Liver (tissue), 9 donors: Measurements from ENCODE around the gene CPSF4L. TPM values are rescaled to one million over a fixed set of nuclear protein-coding genes. Genes with fewer than 3 reads are reported as not detected.

Source experiments
- DNase-seq: peaks from one replicate; pipeline ENCODE4 v3.0.0-alpha.2; 2017; ENCODE audit warnings: low spot score
- H3K27ac ChIP-seq, 2 donors: one replicate each; pipeline ENCODE4 v1.7.0; 2013; ENCODE audit warnings: inconsistent platforms in 2 of 2, low read length in 2 of 2, control low read depth in 1 of 2, low read depth in 1 of 2, mild to moderate bottlenecking in 1 of 2
- H3K27me3 ChIP-seq, 4 donors: one replicate each; pipeline versions ENCODE4 v1.6.1 to v1.7.0; 2013; ENCODE audit warnings: low read length in 3 of 4, inconsistent platforms in 1 of 4, mild to moderate bottlenecking in 1 of 4, moderate library complexity in 1 of 4; ENCODE audit not compliant: control insufficient read depth in 4 of 4, insufficient read depth in 4 of 4
- H3K36me3 ChIP-seq, 4 donors: one replicate each; pipeline versions ENCODE4 v1.6.1 to v1.7.0; 2013; ENCODE audit warnings: low read length in 3 of 4, mild to moderate bottlenecking in 3 of 4, low read depth in 1 of 4, moderate library complexity in 1 of 4; ENCODE audit not compliant: control insufficient read depth in 4 of 4, insufficient read depth in 3 of 4
- H3K4me1 ChIP-seq, 4 donors: one replicate each; pipeline versions ENCODE4 v1.6.1 to v1.7.0; 2013; ENCODE audit warnings: low read length in 3 of 4, mild to moderate bottlenecking in 3 of 4, moderate library complexity in 1 of 4; ENCODE audit not compliant: control insufficient read depth in 4 of 4, insufficient read depth in 4 of 4
- H3K4me3 ChIP-seq, 3 donors: one replicate each; pipeline versions ENCODE4 v1.6.1 to v1.7.0; 2013; ENCODE audit warnings: low read length in 3 of 3, control low read depth in 1 of 3, low read depth in 1 of 3, mild to moderate bottlenecking in 1 of 3
- H3K9ac ChIP-seq, 2 donors: one replicate each; pipeline ENCODE4 v1.7.0; 2013; ENCODE audit warnings: low read length in 2 of 2, mild to moderate bottlenecking in 2 of 2, moderate library complexity in 2 of 2, control low read depth in 1 of 2, low read depth in 1 of 2
- H3K9me3 ChIP-seq, 4 donors: one replicate each; pipeline versions ENCODE4 v1.6.1 to v1.7.0; 2013; ENCODE audit warnings: low read length in 3 of 4; ENCODE audit not compliant: control insufficient read depth in 4 of 4
- ATF3 ChIP-seq: IDR thresholded peaks from 2 replicates; pipeline ENCODE4 v1.6.1; 2016; ENCODE audit warnings: antibody characterized with exemption
- EGR1 ChIP-seq, 2 donors: IDR thresholded peaks; 2 replicates each; pipeline ENCODE4 v1.6.1; 2016 to 2018; ENCODE audit warnings: antibody characterized with exemption in 2 of 2, low read depth in 2 of 2
- FOXA1 ChIP-seq: IDR thresholded peaks from 2 replicates; pipeline ENCODE4 v1.6.1; 2016; ENCODE audit warnings: antibody characterized with exemption
- FOXA2 ChIP-seq: IDR thresholded peaks from 2 replicates; pipeline ENCODE4 v1.6.1; 2016; ENCODE audit warnings: antibody characterized with exemption
- GABPA ChIP-seq, 2 donors: IDR thresholded peaks in 1 of 2; conservative IDR thresholded peaks in 1 of 2; 2 replicates each; pipeline ENCODE4 v1.6.1; 2016; ENCODE audit warnings: antibody characterized with exemption in 2 of 2, mild to moderate bottlenecking in 1 of 2, moderate library complexity in 1 of 2
- HNF4A ChIP-seq, 2 donors: conservative IDR thresholded peaks; 2 replicates each; pipeline ENCODE4 v1.6.1; 2016; ENCODE audit warnings: antibody characterized with exemption in 2 of 2, mild to moderate bottlenecking in 2 of 2
- HNF4G ChIP-seq: IDR thresholded peaks from 2 replicates; pipeline ENCODE4 v1.6.1; 2016; ENCODE audit warnings: antibody characterized with exemption
- JUND ChIP-seq, 2 donors: IDR thresholded peaks; 2 replicates each; pipeline ENCODE4 v1.6.1; 2016; ENCODE audit warnings: antibody characterized with exemption in 2 of 2
- NR2F2 ChIP-seq: IDR thresholded peaks from 2 replicates; pipeline ENCODE4 v1.6.1; 2016; ENCODE audit warnings: antibody characterized with exemption
- RAD21 ChIP-seq, 2 donors: IDR thresholded peaks; 2 replicates each; pipeline ENCODE4 v1.6.1; 2016; ENCODE audit warnings: antibody characterized with exemption in 2 of 2, mild to moderate bottlenecking in 2 of 2
- RXRA ChIP-seq, 2 donors: IDR thresholded peaks; 2 replicates each; pipeline ENCODE4 v1.6.1; 2017 to 2018; ENCODE audit warnings: antibody characterized with exemption in 2 of 2, mild to moderate bottlenecking in 1 of 2
- SP1 ChIP-seq: IDR thresholded peaks from 2 replicates; pipeline ENCODE4 v1.6.1; 2018; ENCODE audit warnings: antibody characterized with exemption, mild to moderate bottlenecking
- TAF1 ChIP-seq: conservative IDR thresholded peaks from 2 replicates; pipeline ENCODE4 v1.6.1; 2016; ENCODE audit warnings: antibody characterized with exemption, mild to moderate bottlenecking
- YY1 ChIP-seq: IDR thresholded peaks from 2 replicates; pipeline ENCODE4 v1.6.1; 2016; ENCODE audit warnings: antibody characterized with exemption, mild to moderate bottlenecking
- ZBTB33 ChIP-seq: IDR thresholded peaks from 2 replicates; pipeline ENCODE4 v1.6.1; 2016; ENCODE audit warnings: antibody characterized with exemption
- WGBS: extraction: QIAGEN DNeasy Blood & Tissue Kit; methylation state at CpG from one replicate; pipeline ENCODE4 v1.1.7; 2013; 5-methylcytosine and 5-hydroxymethylcytosine counted together
- polyA plus RNA-seq, 2 donors: library from polyadenylated mRNA; stranded (reverse) in 1 of 2; unstranded in 1 of 2; fragments of 200-250 nt in 1 of 2; fragments of >200 nt in 1 of 2; fragmentation: Nextera tagmentation in 1 of 2; extraction: Ambion mirVana in 1 of 2; gene quantifications; one replicate each; pipeline versions ENCODE4 v1.2.1 to v1.2.3, GENCODE V29; 2013 to 2015
- total RNA-seq, 2 donors: library from RNA; depleted of rRNA; stranded (reverse); fragments of >200 nt; gene quantifications; one replicate each; pipeline ENCODE4 v1.2.3, GENCODE V29; 2014
- TF ChIP-seq, protein P1 (sequence below): IDR thresholded peaks from 2 replicates; pipeline ENCODE4 v1.6.1; 2016; ENCODE audit warnings: antibody characterized with exemption, mild to moderate bottlenecking
- TF ChIP-seq, protein P2 (sequence below): IDR thresholded peaks from 2 replicates; pipeline ENCODE4 v1.6.1; 2016; ENCODE audit warnings: antibody characterized with exemption
- TF ChIP-seq, protein P3 (sequence below): fragments of 150-350 bp; IDR thresholded peaks from 2 replicates; pipeline ENCODE4 v1.5.1; 2017; ENCODE audit warnings: improper control_type of control experiment, low read depth, low read length; ENCODE audit not compliant: missing input control
- donor health status: healthy.
- donor health status: healthy.
- donor health status: healthy.
- donor health status: healthy.
- donor health status: healthy.

The CPSF4L gene
- total and polyA plus RNA-seq, 4 donors = not detected

DNA sequence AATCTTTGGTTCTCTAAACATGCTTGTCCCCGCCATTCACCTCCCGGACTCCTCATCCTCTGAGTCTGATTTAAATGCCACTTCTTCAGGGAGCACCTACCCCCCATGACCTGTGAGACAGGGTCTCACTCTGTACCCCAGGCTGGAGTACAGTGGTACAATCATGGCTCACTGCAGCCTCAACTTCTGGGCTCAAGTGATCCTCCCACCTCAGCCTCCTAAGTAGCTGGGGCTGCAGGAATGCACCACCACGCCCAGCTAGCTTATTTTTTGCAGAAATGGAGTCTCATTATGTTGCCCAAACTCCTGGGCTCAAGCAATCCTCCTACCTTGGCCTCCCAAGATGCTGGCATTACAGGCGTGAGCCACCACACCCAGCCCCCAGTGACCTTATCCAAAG is 12.8 kb upstream of the CPSF4L start:
- Histone ChIP-seq H3K9ac (no peak overlapping the region), H3K36me3 (no peaks in the 10 kb centered on the region), H3K4me3 (no peak overlapping the region), H3K27ac (no peak overlapping the region), H3K9me3 (no peaks in the 10 kb centered on the region), H3K27me3 (no peaks in the 10 kb centered on the region), H3K4me1 (peaks cover 6 to 12% (median 8%) of the 10 kb centered on the region in 4 donors)
- no peak for DNase-seq
- WGBS = 85% methylated on average over 4 of the region's 4 CpGs
- TF ChIP-seq, protein P1, sequence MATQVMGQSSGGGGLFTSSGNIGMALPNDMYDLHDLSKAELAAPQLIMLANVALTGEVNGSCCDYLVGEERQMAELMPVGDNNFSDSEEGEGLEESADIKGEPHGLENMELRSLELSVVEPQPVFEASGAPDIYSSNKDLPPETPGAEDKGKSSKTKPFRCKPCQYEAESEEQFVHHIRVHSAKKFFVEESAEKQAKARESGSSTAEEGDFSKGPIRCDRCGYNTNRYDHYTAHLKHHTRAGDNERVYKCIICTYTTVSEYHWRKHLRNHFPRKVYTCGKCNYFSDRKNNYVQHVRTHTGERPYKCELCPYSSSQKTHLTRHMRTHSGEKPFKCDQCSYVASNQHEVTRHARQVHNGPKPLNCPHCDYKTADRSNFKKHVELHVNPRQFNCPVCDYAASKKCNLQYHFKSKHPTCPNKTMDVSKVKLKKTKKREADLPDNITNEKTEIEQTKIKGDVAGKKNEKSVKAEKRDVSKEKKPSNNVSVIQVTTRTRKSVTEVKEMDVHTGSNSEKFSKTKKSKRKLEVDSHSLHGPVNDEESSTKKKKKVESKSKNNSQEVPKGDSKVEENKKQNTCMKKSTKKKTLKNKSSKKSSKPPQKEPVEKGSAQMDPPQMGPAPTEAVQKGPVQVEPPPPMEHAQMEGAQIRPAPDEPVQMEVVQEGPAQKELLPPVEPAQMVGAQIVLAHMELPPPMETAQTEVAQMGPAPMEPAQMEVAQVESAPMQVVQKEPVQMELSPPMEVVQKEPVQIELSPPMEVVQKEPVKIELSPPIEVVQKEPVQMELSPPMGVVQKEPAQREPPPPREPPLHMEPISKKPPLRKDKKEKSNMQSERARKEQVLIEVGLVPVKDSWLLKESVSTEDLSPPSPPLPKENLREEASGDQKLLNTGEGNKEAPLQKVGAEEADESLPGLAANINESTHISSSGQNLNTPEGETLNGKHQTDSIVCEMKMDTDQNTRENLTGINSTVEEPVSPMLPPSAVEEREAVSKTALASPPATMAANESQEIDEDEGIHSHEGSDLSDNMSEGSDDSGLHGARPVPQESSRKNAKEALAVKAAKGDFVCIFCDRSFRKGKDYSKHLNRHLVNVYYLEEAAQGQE = no peak
- TF ChIP-seq RXRA (IDR thresholded peaks at IDR 0.05) (no peak), ATF3 (no peak), FOXA1 (no peak), FOXA2 (no peak), TAF1 (no peak), JUND (IDR thresholded peaks at IDR 0.05) (no peak), YY1 (no peak), SP1 (no peak), ZBTB33 (no peak), RAD21 (IDR thresholded peaks at IDR 0.05) (no peak), HNF4A (conservative IDR thresholded peaks at IDR 0.05) (no peak), HNF4G (no peak), EGR1 (IDR thresholded peaks at IDR 0.05; ENCODE audit: low read depth in 2 of 2) (no peak), NR2F2 (no peak), GABPA (IDR thresholded peaks at IDR 0.05 in 1 of 2, conservative IDR thresholded peaks at IDR 0.05 in 1 of 2) (no peak)
- TF ChIP-seq, protein P2, sequence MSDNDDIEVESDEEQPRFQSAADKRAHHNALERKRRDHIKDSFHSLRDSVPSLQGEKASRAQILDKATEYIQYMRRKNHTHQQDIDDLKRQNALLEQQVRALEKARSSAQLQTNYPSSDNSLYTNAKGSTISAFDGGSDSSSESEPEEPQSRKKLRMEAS = no peak
- TF ChIP-seq, protein P3, sequence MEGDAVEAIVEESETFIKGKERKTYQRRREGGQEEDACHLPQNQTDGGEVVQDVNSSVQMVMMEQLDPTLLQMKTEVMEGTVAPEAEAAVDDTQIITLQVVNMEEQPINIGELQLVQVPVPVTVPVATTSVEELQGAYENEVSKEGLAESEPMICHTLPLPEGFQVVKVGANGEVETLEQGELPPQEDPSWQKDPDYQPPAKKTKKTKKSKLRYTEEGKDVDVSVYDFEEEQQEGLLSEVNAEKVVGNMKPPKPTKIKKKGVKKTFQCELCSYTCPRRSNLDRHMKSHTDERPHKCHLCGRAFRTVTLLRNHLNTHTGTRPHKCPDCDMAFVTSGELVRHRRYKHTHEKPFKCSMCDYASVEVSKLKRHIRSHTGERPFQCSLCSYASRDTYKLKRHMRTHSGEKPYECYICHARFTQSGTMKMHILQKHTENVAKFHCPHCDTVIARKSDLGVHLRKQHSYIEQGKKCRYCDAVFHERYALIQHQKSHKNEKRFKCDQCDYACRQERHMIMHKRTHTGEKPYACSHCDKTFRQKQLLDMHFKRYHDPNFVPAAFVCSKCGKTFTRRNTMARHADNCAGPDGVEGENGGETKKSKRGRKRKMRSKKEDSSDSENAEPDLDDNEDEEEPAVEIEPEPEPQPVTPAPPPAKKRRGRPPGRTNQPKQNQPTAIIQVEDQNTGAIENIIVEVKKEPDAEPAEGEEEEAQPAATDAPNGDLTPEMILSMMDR = no peak

GRCh38 chr17:73272906-73273218 is 11.2 kb upstream of the CPSF4L start:
- 80% methylated on average over 8 of the region's 8 CpGs for WGBS
- H3K4me1 ChIP-seq = peaks cover 0 to under 1% (median 0%) of the 10 kb centered on the region in 4 donors
- H3K27ac ChIP-seq = no peak overlapping the region
- no peaks in the 10 kb centered on the region for H3K36me3 ChIP-seq
- no peak overlapping the region for H3K4me3 ChIP-seq
- DNase-seq = no peak
- no peaks in the 10 kb centered on the region for H3K9me3 ChIP-seq
- H3K9ac ChIP-seq = no peak overlapping the region
- H3K27me3 ChIP-seq = no peaks in the 10 kb centered on the region
- TF ChIP-seq YY1 = no peak
- TF ChIP-seq RXRA (IDR thresholded peaks at IDR 0.05) = no peak
- no peak for TF ChIP-seq NR2F2
- no peak for TF ChIP-seq ZBTB33
- TF ChIP-seq, protein P3 = no peak
- TF ChIP-seq ATF3 = no peak
- TF ChIP-seq RAD21 (IDR thresholded peaks at IDR 0.05) = no peak
- TF ChIP-seq, protein P2 = no peak
- TF ChIP-seq TAF1 = no peak
